Smooth muscle cell (in vitro differentiated cells): ENCODE results near the gene FAM186B. TPM values are rescaled to one million over a fixed set of nuclear protein-coding genes. Genes with fewer than 3 reads are reported as not detected.

ENCODE experiments used
- DNase-seq: peaks from one replicate; lab custom pipeline; 2025; ENCODE audit not compliant: unreplicated experiment; lab: John Stamatoyannopoulos, UW
- H2AFZ ChIP-seq: fragments of 200-600 bp; sonication (generic); 2 replicates; pipeline ENCODE4 v1.6.0; 2016; ENCODE audit warnings: antibody characterized with exemption, low read depth, mild to moderate bottlenecking
- H3F3A ChIP-seq: fragments of 200-600 bp; sonication (generic); 2 replicates; pipeline ENCODE4 v1.6.0; 2017; ENCODE audit warnings: antibody characterized with exemption, low read depth
- H3K27ac ChIP-seq: fragments of 200-600 bp; sonication (generic); 2 replicates; pipeline ENCODE4 v1.5.1; 2016; ENCODE audit warnings: low read depth, mild to moderate bottlenecking
- H3K27me3 ChIP-seq: fragments of 200-600 bp; sonication (generic); 2 replicates; pipeline ENCODE4 v1.6.1; 2016; ENCODE audit warnings: low read depth, mild to moderate bottlenecking
- H3K36me3 ChIP-seq: fragments of 200-600 bp; sonication (generic); 2 replicates; pipeline ENCODE4 v1.5.1; 2016; ENCODE audit warnings: low read depth
- H3K4me1 ChIP-seq: fragments of 200-600 bp; sonication (generic); 2 replicates; pipeline ENCODE4 v1.5.1; 2016; ENCODE audit warnings: low read depth
- H3K4me2 ChIP-seq: fragments of 200-600 bp; sonication (generic); 2 replicates; pipeline ENCODE4 v1.6.0; 2016; ENCODE audit warnings: mild to moderate bottlenecking
- H3K4me3 ChIP-seq: fragments of 200-600 bp; sonication (generic); 2 replicates; pipeline ENCODE4 v1.5.1; 2016; ENCODE audit warnings: mild to moderate bottlenecking
- H3K79me2 ChIP-seq: fragments of 200-600 bp; sonication (generic); 2 replicates; pipeline ENCODE4 v1.6.0; 2016; ENCODE audit warnings: low read depth, mild to moderate bottlenecking
- H3K9ac ChIP-seq: fragments of 200-600 bp; sonication (generic); 2 replicates; pipeline ENCODE4 v1.6.0; 2016; ENCODE audit warnings: low read depth
- H3K9me3 ChIP-seq: fragments of 200-600 bp; sonication (generic); replicated peaks from 2 replicates; pipeline ENCODE4 v1.5.1; 2016; ENCODE audit warnings: low read depth
- H4K20me1 ChIP-seq: fragments of 200-600 bp; sonication (generic); 2 replicates; pipeline ENCODE4 v1.6.0; 2016; ENCODE audit warnings: low read depth
- WGBS: methylation state at CpG from one replicate; pipeline ENCODE4 v1.1.7; 2016; ENCODE audit warnings: low lambda C conversion rate; 5-methylcytosine and 5-hydroxymethylcytosine counted together
- polyA plus RNA-seq: library from polyadenylated mRNA; unstranded; fragments of >200 nt; fragmentation: Nextera tagmentation; extraction: Ambion mirVana; gene quantifications from 2 replicates; pipeline ENCODE4 v1.2.1, GENCODE V29; 2016
- total RNA-seq: library from RNA; depleted of rRNA; stranded (reverse); fragments of >200 nt; gene quantifications from 2 replicates; pipeline ENCODE4 v1.2.3, GENCODE V29; 2014
- TF ChIP-seq, protein P1 (sequence below): fragments of 200-600 bp; sonication (generic); IDR thresholded peaks from 2 replicates; pipeline ENCODE4 v1.5.1; 2017; ENCODE audit warnings: borderline replicate concordance, mild to moderate bottlenecking, antibody characterized with exemption; ENCODE audit not compliant: insufficient read depth, poor library complexity, severe bottlenecking

The FAM186B gene
- total and polyA plus RNA-seq, 2 experiments from 2014 or later: 0.18 to 1.3 TPM

DNA sequence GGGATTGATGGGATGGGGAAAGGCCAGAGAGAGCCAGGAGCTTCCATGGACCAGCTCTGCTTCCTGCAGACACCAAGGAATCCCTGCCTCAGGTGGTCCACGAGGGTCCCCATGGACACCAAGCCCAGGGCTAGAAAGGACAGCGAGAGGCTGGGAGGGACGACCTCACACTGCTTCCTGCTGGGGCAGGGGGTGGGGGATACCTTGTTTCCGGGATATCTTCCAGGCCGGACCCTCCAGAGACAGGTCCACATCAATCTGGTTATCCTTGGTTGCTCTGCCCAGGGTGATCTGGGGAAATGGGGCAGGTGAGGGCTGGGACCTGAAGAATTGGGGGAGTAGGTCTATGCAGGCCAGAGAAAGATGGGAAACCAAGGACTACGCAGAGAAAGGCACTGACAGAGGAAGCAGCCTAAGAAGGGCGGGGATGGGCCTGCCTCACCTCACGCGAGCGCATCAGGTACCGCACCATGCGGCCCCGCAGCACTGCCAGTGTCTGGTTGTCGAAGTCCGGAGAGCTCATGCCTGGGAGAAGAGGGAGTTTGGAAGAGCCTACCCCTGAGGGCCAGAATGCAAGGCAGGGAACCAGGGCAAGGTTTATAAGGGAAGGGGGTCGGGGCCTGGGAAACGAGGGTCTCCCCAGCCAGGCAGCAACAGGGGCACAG is 46.3 kb downstream of the FAM186B start:
- Histone ChIP-seq H3K36me3 (no peaks in the 10 kb centered on the region), H3K27ac (no peak overlapping the region), H3K9ac (no peak overlapping the region), H3K4me3 (no peak overlapping the region), H3K27me3 (no peaks in the 10 kb centered on the region), H4K20me1 (no peaks in the 10 kb centered on the region), H3F3A (no peaks in the 10 kb centered on the region), H2AFZ (no peak overlapping the region), H3K4me1 (no peaks in the 10 kb centered on the region), H3K79me2 (no peaks in the 10 kb centered on the region), H3K9me3 (no peaks in the 10 kb centered on the region), H3K4me2 (no peak overlapping the region)
- no peak for DNase-seq
- TF ChIP-seq, protein P1, sequence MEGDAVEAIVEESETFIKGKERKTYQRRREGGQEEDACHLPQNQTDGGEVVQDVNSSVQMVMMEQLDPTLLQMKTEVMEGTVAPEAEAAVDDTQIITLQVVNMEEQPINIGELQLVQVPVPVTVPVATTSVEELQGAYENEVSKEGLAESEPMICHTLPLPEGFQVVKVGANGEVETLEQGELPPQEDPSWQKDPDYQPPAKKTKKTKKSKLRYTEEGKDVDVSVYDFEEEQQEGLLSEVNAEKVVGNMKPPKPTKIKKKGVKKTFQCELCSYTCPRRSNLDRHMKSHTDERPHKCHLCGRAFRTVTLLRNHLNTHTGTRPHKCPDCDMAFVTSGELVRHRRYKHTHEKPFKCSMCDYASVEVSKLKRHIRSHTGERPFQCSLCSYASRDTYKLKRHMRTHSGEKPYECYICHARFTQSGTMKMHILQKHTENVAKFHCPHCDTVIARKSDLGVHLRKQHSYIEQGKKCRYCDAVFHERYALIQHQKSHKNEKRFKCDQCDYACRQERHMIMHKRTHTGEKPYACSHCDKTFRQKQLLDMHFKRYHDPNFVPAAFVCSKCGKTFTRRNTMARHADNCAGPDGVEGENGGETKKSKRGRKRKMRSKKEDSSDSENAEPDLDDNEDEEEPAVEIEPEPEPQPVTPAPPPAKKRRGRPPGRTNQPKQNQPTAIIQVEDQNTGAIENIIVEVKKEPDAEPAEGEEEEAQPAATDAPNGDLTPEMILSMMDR: no peak
- 96% methylated on average over 17 of the region's 17 CpGs for WGBS

DNA sequence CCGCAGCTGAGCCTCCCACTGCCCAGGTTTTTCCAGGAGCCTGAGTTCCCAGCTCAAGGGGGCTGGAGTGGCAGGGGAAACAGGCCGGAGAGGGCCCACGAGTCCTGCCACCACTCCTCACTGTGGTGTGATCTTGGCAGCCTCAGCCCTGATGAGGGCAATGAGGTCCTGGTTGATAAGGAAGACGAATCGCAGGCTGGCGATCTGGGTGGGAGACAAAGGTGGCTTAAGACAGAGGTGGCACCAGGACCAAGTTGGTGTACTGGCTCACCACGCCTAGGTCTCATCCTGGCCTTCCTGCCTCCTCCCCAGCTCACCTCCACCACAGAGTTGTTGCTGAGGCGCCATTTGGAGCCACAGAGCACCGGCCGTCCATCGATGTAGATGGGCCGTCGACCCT is 46.9 kb downstream of the FAM186B start:
- H3K9ac ChIP-seq: no peak overlapping the region
- no peak overlapping the region for H3K27ac ChIP-seq
- no peak overlapping the region for H2AFZ ChIP-seq
- no peaks in the 10 kb centered on the region for H3K36me3 ChIP-seq
- no peaks in the 10 kb centered on the region for H3K9me3 ChIP-seq
- TF ChIP-seq, protein P1: no peak
- no peak for DNase-seq
- WGBS: 99% methylated on average over 13 of the region's 13 CpGs
- no peaks in the 10 kb centered on the region for H4K20me1 ChIP-seq
- no peaks in the 10 kb centered on the region for H3K79me2 ChIP-seq
- no peaks in the 10 kb centered on the region for H3K4me1 ChIP-seq
- no peak overlapping the region for H3K4me3 ChIP-seq
- H3F3A ChIP-seq: no peaks in the 10 kb centered on the region
- H3K27me3 ChIP-seq: no peaks in the 10 kb centered on the region
- H3K4me2 ChIP-seq: no peak overlapping the region

DNA sequence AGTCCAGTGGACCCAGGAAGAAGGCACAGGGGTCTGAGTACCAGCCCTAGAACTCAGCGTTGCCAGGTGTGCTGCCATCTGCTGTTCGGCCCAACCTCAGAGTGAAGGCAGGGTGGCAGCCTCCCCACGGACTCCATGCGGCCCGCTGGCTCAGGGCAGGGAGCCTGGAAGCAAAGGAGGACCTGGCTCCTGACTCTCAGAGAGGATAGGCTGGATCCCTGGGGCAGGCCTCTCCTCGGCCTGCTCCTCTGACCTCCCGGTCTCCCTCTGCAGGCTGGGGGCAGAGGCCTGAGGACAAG is 47.6 kb downstream of the FAM186B start:
- Histone ChIP-seq H3K4me1 (no peaks in the 10 kb centered on the region), H3K4me2 (no peak overlapping the region), H3K27ac (no peak overlapping the region), H3K9ac (no peak overlapping the region), H3K27me3 (no peaks in the 10 kb centered on the region), H4K20me1 (no peaks in the 10 kb centered on the region), H3K79me2 (no peaks in the 10 kb centered on the region), H2AFZ (no peak overlapping the region), H3K9me3 (no peaks in the 10 kb centered on the region), H3K4me3 (no peak overlapping the region), H3K36me3 (no peaks in the 10 kb centered on the region), H3F3A (no peaks in the 10 kb centered on the region)
- TF ChIP-seq, protein P1: no peak
- WGBS: 92% methylated on average over 7 of the region's 7 CpGs
- no peak for DNase-seq
